ENCODE results near the gene ITPRIPL2. TPM values are rescaled to one million over a fixed set of nuclear protein-coding genes. Genes with fewer than 3 reads are reported as not detected.

ITPRIPL2 gene
- total and polyA plus RNA-seq, 2 of the 13 experiments (the other 11 are each of a cell fraction or from before 2014, with no cell fraction given) = 5.9 to 12.6 TPM

DNA sequence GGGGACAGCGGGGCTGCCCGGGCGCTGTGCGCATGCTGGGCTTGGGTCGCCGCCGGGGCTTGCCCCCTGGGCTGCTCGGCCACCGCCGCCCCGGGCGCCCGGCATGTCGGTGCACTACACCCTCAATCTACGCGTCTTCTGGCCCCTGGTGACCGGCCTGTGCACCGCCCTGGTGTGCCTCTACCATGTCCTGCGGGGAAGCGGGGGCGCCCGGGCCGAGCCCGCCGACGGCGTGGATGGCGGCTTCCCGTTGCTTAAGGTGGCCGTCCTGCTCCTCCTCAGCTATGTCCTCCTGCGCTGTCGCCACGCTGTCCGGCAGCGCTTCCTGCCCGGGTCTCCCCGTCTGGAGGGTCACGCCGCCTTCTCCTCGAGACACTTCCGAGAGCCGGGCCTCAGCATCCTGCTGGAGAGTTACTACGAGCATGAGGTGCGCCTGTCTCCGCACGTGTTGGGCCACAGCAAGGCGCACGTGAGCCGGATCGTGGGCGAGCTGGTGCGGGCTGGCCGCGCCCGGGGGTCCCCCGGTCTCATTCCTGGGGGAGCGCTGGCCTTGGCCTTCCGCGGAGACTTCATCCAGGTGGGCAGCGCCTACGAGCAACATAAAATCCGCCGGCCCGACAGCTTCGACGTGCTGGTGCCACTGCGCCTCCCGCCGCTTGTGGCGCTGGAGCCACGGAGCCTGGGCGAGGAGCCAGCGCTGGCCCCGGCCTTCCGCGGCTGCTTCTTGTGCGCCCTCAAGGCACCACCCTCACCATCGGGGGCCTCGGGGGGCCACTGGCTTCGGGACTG, 789 bp downstream of the ITPRIPL2 start (continued):
- TF ChIP-seq ZNF501 (CRISPR knock-in tag; IDR thresholded peaks at IDR 0.05) (peak; percentile 62; the same call in 1 of the 2 replicates), ZNF563 (CRISPR knock-in tag; IDR thresholded peaks at IDR 0.05) (peak; percentile 85; the same call in 1 of the 2 replicates), ZKSCAN5 (CRISPR knock-in tag; IDR thresholded peaks at IDR 0.05) (no peak), ZSCAN20 (CRISPR knock-in tag; IDR thresholded peaks at IDR 0.05; ENCODE audit: borderline replicate concordance) (no peak), SIX4 (CRISPR knock-in tag; IDR thresholded peaks at IDR 0.05) (no peak), ZNF674 (CRISPR knock-in tag; IDR thresholded peaks at IDR 0.05; ENCODE audit: low read depth) (no peak), POGZ (CRISPR knock-in tag; IDR thresholded peaks at IDR 0.05) (no peak; the same call in 1 of the 2 replicates), ARID2 (CRISPR knock-in tag; IDR thresholded peaks at IDR 0.05; ENCODE audit: borderline replicate concordance) (no peak), NFKBIZ (CRISPR knock-in tag; IDR thresholded peaks at IDR 0.05) (no peak), GATAD2A (CRISPR knock-in tag; IDR thresholded peaks at IDR 0.05) (no peak; the same call in 1 of the 2 replicates), ZNF572 (CRISPR knock-in tag; IDR thresholded peaks at IDR 0.05) (no peak; the same call in 1 of the 2 replicates), WIZ (CRISPR knock-in tag; IDR thresholded peaks at IDR 0.05) (no peak), SIN3B (IDR thresholded peaks at IDR 0.05; ENCODE audit: low read length) (no peak), HNF4G (IDR thresholded peaks at IDR 0.05; ENCODE audit: borderline replicate concordance, low read depth, low read length) (no peak; the same call in 1 of the 2 replicates), HNF4G (CRISPR knock-in tag; IDR thresholded peaks at IDR 0.05; ENCODE audit: borderline replicate concordance, low read depth) (no peak), ZC3H4 (CRISPR knock-in tag; IDR thresholded peaks at IDR 0.05; ENCODE audit: borderline replicate concordance) (no peak; the same call in 1 of the 2 replicates), ZNF224 (CRISPR knock-in tag; IDR thresholded peaks at IDR 0.05) (no peak), FOXO1 (CRISPR knock-in tag; IDR thresholded peaks at IDR 0.05) (no peak), NR2F1 (CRISPR knock-in tag; IDR thresholded peaks at IDR 0.05) (no peak), MTF2 (CRISPR knock-in tag; IDR thresholded peaks at IDR 0.05; ENCODE audit: borderline replicate concordance) (no peak), ONECUT2 (CRISPR knock-in tag; IDR thresholded peaks at IDR 0.05) (no peak), SNAI1 (CRISPR knock-in tag; IDR thresholded peaks at IDR 0.05; ENCODE audit: borderline replicate concordance) (no peak), ZFP36L1 (CRISPR knock-in tag; IDR thresholded peaks at IDR 0.05) (no peak)
- TF ChIP-seq, protein P1, sequence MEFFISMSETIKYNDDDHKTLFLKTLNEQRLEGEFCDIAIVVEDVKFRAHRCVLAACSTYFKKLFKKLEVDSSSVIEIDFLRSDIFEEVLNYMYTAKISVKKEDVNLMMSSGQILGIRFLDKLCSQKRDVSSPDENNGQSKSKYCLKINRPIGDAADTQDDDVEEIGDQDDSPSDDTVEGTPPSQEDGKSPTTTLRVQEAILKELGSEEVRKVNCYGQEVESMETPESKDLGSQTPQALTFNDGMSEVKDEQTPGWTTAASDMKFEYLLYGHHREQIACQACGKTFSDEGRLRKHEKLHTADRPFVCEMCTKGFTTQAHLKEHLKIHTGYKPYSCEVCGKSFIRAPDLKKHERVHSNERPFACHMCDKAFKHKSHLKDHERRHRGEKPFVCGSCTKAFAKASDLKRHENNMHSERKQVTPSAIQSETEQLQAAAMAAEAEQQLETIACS (CRISPR knock-in tag; IDR thresholded peaks at IDR 0.05) = no peak
- TF ChIP-seq, protein P2, sequence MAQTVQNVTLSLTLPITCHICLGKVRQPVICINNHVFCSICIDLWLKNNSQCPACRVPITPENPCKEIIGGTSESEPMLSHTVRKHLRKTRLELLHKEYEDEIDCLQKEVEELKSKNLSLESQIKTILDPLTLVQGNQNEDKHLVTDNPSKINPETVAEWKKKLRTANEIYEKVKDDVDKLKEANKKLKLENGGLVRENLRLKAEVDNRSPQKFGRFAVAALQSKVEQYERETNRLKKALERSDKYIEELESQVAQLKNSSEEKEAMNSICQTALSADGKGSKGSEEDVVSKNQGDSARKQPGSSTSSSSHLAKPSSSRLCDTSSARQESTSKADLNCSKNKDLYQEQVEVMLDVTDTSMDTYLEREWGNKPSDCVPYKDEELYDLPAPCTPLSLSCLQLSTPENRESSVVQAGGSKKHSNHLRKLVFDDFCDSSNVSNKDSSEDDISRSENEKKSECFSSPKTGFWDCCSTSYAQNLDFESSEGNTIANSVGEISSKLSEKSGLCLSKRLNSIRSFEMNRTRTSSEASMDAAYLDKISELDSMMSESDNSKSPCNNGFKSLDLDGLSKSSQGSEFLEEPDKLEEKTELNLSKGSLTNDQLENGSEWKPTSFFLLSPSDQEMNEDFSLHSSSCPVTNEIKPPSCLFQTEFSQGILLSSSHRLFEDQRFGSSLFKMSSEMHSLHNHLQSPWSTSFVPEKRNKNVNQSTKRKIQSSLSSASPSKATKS (CRISPR knock-in tag; IDR thresholded peaks at IDR 0.05) = no peak
- TF ChIP-seq, protein P3, sequence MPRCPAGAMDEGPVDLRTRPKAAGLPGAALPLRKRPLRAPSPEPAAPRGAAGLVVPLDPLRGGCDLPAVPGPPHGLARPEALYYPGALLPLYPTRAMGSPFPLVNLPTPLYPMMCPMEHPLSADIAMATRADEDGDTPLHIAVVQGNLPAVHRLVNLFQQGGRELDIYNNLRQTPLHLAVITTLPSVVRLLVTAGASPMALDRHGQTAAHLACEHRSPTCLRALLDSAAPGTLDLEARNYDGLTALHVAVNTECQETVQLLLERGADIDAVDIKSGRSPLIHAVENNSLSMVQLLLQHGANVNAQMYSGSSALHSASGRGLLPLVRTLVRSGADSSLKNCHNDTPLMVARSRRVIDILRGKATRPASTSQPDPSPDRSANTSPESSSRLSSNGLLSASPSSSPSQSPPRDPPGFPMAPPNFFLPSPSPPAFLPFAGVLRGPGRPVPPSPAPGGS (CRISPR knock-in tag; IDR thresholded peaks at IDR 0.05) = peak; percentile 44

Measured in HepG2 (cell line).